Stimulated activated CD4-positive, alpha-beta T cell treated with anti-CD3 and anti-CD28 coated beads, TNF-alpha, amount 100 ng/mL, for 1 hour (primary cell): ENCODE data around the gene IL2RA.
"Not testable (repeated sequence)": the region's sequence is repeated elsewhere in the genome, so short reads cannot be mapped to it uniquely, and the experiment has no call there.

Source experiments
- DNase-seq, 3 donors: peaks; one replicate each; pipeline ENCODE4 v3.0.0-alpha.2; 2020; ENCODE audit warnings: low read depth in 3 of 3, low spot score in 1 of 3

Gene IL2RA

DNA sequence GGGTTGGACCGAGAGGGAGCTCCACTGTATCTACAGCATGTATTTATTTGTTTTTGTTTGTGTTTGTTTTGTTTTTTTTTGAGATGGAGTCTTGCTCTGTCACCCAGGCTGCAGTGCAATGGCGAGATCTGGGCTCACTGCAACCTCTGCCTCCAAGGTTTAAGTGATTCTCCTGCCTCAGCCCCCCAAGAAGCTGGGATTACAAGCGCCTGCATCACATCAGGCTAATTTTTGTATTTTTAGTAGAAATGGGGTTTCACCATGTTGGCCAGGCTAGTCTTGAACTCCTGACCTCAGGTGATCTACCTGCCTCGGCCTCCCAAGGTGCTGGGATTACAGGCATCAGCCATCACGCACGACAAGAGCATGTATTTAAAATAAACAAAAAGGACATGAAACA is 18.8 kb downstream of the IL2RA start:
- not testable (repeated sequence) for DNase-seq

DNA sequence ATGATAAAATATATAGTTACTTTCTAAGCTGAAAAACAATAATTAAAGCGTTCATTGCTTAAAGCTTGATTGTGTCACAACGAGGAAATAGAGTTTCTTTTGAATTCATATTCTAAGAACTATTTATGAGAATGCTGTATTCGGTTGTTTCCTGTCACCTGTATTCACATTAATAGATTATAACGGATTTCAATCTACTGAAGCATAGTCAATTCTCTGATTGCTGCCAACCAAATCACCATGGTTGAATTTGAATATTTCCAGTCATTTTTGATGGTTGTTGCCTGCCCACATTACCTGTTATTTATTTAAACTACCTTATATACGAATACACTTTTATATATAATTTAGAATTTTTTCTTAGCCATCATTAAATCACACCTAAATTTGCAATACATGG is 22.0 kb downstream of the IL2RA start:
- DNase-seq, result no peak

DNA sequence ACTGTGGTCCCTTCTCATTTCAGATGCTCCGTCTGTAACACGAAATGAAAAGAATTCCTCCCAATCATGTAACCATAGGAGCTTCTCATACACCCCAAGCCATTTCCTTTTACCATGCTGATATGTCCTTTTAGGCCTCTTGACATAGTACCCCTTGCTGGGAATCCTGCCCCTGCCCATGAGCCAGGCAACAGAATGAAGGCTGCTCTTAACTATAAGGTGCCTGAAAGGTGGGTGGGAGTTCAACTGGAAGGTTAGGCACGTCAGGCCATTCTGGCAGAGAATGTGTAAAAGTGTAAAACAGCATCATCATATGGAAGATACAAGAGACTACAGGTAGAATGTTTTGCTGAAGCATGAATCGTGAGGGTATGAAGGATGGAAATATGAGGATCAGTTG is 22.5 kb downstream of the IL2RA start:
- DNase-seq, result no peak

DNA sequence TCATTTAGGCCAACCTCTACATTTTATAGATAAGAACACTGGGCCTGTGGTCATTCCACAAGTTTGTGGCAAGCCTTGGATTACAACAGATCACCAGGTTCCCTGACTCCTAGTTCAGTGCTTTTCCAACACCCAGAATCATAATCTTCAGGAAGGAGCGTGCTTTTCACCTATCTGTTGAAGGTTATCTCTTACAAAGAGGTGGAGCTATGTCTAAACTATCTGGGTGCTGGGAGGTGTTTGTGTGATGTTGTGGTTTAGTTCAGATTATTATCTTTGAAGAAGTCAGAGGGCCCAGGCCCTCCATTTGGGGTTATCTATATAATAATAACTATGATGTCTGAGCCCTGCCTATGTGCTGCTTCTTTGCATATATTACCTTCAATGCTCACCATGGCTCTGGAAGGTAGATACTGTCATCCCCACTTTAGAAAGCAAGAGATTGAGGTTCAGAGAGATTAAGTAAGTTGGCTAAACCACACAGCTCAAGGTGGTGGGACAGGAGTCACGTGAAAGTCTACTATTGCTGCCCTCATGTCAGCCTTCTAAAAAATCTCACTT is 24.0 kb downstream of the IL2RA start:
- no peak for DNase-seq

DNA sequence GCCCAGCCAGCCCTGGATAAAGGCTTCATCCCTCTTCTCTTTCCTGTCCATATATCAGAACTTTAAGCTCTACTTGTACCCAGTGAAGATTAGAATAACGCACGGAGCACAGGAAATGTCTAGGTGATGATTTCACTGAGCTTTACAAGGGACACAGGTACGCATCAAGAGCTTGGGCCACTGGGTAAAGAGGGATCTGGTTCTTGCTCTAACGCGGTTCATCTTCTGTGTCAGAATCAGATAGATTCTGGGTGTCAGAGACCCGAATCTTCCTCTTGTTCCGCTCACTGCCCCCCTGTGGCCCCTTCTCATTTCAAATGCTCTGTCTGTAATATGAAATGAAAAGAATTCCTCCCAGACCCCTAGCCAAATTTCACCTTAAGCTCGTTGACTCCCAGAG is 24.7 kb downstream of the IL2RA start:
- no peak for DNase-seq

DNA sequence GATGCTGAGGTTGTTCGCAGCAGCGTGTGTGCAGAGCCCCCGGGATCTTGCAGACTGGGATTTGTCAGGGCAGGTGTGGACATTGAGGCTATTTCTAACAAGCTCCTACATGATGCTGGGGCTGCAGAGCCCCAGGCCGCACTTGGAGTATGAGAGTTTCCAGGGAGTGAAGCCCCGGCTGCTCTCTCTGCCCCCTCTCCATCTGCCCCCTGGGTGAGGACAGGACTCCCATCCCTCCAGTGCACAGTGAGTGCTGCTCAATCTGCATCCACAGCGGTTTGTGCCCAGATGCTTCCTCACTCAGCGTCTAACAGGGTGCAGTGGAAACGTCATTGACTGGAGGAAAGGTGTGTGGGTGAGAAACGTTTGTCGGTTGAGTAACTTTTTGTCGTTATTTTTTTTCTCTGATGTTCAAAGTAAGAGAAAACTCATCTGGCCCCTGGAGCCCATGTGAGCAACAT is 25.3 kb downstream of the IL2RA start:
- DNase-seq, result no peak

DNA sequence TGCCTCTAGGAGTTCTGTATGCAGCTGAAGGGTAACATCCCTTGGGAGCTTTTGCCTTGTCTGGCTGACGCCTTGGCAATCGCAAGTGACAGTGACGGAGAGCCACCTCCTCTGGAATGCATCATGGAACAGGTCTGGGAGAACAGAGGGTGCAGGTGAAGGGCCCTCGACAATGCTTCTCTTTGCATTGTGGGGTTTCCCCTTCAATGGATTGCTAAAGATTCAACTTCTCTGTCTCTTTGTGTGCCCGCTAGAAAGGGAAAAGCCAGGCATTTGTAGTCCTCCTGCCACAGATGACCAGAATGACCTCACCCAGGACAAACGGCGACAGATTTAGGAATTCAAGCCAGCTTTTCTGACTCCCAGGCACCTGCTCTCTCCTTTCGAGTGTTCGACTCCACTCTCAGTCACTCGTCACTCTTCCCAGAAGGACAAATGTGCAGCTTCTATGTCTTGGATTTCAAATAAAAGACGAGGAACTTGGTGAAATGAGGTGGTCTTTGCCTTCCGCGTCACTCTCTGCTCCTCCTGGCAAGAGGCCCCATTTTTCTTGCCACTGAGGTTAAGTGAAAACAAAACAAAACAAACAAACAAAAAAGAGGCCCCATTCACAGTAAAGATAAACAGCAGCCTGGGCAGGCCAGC is 26.1 kb downstream of the IL2RA start:
- DNase-seq, result no peak

DNA sequence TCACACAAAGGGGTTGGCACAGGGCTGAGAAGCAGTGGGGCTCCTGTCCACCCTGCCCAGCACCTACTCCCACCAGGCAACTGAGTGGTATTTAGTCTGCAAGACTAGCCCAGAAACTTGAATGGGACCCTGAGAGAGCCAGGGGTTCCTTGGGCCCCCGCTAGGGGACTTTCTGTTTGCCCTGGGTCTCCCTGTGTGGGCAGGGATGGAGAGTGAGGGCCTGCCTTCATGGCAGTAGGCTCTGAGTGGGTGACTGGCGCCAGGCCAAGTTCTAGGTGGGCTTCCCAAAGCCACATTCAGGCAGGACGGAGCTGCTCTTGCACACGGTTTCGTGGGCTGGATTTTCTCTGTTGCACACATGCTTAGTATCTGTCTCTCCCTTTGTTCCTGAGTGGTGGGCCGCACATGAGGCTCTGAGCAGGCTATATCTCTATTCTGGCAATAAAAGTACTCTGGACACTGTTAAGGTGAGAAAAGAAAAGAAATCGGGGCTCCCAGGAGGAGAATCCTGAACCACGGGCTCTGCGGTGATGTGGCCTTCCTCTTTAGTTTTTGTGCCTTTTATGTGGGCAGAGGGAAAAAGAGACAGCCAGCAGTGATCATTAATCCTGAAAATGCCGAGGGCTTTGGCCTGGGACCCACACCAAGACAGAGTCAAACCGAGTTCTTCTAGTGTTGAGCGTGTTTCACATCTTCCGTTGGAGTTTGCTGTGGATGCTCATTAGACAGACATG is 26.9 kb downstream of the IL2RA start:
- DNase-seq, result no peak

DNA sequence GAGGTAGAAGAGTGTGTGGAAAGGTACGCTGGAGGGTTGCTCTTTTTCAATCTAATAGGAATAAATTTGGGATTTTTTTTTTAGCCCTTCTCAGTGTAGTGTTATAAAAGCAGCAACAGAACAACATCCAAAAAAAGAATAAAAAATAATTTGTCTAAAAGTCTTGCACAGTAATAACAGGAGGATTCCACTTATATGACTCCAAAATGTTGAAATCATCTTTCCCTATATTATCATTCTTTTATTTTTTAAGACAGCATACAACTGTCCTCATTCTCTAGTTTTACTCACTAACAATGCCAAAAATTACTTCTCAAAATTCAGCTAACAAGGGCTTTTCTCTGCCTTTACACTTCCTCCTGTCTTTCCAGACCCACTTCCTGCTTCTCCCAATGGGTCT is 27.8 kb downstream of the IL2RA start:
- DNase-seq, result no peak

DNA sequence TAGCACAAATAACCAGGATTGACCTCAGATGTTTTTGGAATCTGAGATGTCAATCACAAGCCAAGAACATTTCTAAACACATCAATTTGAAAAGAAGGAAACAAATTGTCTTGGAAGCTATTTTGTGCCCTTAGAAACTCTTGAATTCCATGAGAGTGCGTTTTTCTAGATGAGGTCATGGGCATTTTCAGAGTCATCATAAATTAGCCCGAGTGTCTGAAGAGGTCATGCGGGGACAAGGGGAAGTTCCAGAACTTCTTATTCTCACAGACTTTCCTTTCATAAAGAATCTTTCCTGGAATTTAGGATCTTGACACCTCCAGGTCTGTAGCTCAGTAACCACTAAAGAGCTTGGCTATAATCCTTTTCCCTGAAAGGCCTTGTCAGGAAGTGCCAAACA is 28.2 kb downstream of the IL2RA start:
- DNase-seq, result no peak

DNA sequence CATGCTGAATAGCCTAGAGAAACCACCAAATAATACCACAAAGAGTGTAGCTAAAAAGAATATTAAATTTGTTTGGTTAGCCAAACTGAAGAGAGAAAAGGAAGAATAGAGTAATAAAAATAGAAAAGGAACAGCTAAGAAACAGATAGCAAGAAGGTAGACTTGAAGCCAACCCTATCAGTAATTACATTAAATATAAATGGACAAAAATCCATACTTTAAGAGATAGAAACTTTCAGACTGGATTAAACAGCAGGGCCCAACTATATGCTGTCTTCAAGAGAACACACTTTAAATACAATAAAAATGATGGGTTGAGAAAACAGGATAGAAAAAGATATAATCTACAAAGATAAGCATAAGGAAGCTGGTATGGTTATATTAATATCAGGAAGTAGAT is 31.2 kb downstream of the IL2RA start:
- DNase-seq, result no peak

DNA sequence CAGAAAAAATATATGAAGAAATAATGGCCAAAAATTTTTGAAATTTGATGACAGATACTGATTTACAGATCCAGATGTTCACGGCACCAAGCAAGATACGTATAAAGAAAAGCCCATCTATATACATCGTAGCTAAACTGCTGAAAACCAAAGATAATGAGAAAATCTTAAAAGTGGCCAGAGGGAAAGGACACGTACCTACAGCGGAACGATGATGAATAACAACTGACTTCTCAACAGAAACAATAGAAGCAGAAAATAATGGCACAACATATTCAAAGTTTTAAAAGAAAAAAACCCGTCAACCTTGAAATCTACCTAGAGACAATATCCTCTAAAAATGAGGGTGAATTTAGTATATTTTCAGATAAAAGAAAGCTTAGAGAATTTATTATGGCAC is 31.9 kb downstream of the IL2RA start:
- no peak for DNase-seq

DNA sequence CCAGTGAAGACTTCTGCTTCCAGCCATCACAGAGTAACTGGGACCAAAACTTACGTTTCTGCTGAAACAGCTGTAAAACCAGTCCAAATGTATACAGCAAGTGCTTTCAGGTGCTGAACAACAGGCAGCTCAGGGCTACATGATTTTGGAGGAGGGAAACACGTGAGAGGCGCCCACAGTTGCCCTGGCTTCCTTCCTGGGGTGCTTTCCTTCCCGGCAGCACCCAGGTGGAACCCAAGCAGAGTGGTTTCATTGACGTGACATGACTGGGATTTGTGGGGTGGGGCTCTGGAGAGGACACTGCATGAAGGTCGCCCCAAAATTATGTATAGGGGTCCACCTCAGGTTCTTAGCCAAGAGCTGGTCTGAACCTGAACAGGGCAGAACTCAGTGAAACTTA is 34.2 kb downstream of the IL2RA start:
- no peak for DNase-seq

DNA sequence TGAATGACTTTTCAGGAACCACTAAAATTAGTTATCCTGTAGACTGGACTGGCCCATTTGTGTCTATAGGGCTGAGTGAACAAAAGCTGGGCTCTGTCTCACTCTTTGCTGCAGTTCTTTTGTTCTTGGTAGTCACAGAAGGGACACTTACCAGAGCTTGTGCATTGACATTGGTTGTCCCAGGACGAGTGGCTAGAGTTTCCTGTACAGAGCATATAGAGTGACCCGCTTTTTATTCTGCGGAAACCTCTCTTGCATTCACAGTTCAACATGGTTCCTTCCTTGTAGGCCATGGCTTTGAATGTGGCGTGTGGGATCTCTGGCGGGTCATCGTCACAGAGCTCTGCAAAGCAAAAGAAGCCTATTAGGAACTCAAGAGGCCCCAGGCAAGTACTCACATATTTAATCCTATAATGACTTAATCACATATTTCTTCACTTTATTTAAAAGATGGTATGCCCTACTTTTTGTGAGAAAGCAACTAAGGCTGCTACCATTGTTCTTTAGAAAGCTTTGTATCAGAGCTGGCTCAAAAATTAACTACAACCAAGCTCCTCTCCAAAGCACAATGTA is 36.4 kb downstream of the IL2RA start:
- DNase-seq, result no peak

DNA sequence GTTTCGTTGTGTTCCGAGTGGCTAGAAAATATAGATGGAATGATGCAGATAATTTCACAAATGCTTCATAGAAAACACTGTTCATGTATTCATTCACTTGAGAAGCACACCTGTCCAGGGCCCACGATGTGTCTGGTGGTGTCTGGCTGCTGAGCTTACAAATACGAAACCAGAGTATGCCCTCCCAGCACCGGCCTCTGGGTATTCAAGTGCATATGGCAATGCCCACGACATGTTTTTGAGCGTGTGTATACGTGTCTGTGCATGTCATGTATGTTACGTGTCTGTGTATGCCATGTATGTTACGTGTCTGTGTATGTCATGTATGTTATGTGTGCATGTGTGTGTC is 37.9 kb downstream of the IL2RA start:
- no peak for DNase-seq

DNA sequence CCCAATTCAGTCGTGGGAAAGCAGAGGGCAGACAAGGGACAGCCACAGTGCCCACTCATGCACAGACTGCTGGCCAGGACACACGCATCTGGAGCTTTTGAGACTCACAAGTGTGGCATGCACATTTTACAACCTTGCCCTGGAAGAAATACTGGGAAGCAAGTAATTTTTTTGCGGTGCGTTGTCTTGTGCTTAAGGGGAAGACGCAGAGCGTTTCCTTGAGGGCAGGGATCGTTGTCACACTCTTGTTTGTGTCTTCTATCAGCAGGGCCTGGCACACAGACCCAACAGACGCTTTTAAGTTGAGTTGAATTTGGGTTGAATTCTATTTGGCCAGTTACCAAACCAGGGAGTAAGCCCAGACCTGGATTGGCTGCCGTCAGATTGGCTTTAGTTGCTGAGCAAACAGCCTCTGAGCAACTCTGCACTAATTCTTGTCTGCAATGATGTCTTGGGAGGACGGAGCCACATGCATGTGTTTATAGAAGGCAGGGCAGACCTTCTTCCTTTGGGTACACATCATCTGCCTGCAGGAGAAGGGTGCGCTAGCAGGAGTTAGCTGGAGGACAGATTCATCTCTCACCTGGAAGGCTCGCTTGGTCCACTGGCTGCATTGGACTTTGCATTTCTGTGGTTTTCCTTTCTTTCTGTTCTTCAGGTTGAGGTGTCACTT is 38.4 kb downstream of the IL2RA start:
- no peak for DNase-seq

DNA sequence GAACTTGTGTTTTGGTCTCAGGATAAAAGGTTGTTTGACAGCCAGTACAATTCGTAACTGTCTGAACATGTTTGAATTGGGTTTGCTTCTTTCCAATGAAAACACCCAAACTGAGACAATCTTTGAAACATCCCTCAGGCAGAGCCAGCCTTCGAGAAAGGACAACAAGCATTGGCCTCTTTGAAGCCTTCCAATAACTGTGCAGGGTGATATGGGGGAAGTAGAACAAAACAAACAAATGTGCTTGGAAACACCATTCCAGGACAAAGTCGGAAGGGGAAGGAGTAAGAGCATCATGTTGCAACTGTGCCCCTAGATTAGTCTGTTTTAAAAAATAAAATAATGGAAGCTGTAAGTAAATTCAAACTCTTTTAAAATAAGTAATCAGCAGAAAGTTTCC is 39.5 kb downstream of the IL2RA start:
- no peak for DNase-seq

DNA sequence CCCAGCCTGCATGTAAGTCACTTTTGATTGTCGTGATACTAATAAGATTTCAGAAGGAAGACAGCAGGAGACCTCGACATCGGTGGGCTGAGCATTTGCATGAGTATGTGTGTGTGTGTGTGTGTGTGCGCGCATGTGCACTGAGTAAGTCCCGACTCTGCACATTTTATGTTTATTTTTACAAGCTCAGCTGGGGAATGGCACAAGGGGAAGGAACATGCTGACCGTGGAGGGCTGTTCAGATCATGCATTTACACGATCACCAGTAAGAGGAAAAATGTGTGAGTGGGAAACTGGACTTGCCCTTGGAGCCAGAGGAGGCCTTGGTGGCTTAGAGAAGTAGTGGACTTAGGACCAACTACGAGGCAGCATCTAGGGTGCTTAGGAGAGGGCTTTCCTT is 41.3 kb downstream of the IL2RA start:
- no peak for DNase-seq

DNA sequence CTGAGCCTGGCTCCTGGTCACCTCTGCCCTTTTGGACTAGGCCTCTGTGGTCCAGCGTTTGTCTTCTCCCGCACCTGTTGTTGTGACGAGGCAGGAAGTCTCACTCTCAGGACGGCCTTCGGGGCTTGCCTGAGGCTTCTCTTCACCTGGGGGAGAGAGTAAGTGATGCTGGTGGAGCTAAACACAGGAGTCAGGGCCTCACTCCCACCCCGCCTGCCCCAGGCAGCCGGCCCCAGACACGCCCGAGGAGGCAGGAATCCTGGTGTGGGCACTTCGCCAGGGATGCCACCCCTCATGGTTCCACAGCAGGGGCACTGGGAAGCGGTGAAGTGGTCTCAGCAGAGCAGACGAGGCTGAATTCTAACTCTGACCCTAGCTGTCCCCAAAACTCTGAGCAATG is 42.4 kb downstream of the IL2RA start:
- no peak for DNase-seq

DNA sequence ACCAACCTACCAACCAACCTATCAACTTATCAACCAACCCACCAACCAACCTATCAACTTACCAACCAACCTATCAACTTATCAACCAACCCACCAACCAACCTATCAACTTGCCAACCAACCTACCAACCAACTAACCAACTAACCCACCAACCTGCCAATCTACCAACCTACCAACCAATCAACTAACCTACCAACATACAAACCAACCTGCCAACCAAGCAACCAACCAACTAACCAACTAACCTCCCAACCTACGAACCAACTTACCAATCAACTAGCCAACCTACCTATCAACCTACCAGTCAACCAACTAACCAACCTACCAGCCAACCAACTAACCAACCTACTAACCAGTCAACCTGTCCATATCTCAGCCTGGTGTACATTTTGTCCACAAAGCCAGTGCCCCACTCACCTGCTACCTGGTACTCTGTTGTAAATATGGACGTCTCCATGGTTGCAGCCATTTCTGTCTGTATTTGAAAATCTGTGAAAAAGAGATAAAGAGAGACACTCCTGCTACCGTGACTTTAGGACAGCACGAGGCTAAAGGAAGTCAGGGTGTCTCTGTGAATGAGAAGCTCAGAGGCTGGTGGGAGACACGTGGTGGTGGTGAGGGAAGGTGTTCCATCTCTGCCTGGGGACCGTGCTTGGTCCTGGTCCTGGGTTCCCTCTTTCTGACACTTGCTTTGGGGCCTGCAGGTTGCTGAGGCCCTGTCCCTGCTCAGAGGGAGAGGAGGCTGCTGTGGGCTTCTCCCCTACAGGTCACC is 43.0 kb downstream of the IL2RA start:
- no peak for DNase-seq

DNA sequence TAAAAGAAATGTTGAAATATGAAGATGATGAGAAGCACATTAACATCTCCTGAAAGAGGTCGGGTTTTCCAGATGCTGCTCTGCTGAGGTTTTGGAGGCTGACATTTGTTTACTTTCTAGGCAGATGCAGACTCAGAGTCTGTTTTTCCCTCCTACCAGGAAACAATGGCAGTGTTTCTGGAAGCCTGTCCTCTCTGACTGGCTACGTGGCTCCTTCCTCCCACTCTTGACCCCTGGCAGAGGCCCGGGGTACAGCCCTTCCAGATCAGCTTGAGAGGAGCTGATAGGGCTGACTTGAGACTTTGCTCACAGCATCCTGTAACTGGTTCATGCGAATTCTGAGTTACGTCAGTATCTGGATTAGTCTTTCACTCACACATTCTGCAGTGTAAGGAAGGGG is 43.7 kb downstream of the IL2RA start:
- no peak for DNase-seq
